Measurements from ENCODE around the gene ADGRA1.

DNA sequence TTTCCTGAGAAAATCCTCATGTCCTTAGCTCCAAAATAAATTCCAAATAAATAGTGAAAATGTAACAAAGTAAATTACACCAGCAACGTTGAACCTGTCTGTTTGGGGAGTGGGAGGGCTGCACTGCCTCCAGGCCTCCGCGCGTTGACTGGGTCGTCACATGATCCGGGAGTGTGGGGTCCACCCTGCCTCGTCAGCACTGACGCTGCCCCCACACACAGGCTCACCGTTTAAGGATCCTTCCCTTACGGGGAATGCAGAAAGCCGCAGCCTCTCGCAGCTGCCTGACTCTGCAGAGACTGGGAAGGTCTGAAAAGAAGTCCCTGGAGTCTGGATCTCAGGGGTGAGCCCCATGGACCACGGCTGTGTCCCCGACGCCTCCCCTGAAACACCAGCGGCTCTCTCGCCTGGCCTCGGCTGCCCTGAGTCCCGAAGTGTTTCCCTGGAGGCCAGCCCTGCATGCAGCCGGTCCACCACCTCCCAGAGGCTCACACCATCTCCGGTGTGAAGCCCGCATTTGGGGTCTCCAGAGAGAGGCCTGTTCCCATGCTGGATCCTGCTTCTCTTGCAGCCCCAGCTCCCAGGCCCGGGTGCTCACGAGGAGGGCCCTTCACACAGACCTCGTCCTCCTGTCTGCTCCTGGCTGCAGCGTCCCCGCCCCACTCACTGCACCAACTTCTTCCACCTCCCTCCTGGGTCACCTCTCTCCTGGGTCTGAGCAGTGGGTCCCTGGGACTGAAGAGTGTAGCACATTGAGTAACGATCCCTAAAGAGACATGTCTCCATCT lies 49.5 kb upstream of the ADGRA1 start:
- TF ChIP-seq EZH2 (IDR thresholded peaks at IDR 0.05; ENCODE audit: borderline replicate concordance, low read depth, low read length, severe bottlenecking) (no peak), POLR2AphosphoS5 (IDR thresholded peaks at IDR 0.05; ENCODE audit: insufficient read depth, low read depth, low read length) (no peak), POLR2A (IDR thresholded peaks at IDR 0.05; ENCODE audit: low read depth, low read length) (no peak), FOS (IDR thresholded peaks at IDR 0.05; ENCODE audit: borderline replicate concordance, insufficient read depth, low read length) (no peak), JUN (IDR thresholded peaks at IDR 0.05; ENCODE audit: borderline replicate concordance, insufficient read depth, insufficient read length, low read depth) (no peak), MYC (IDR thresholded peaks at IDR 0.05; ENCODE audit: low read depth, low read length) (no peak)
- TF ChIP-seq, protein P1, sequence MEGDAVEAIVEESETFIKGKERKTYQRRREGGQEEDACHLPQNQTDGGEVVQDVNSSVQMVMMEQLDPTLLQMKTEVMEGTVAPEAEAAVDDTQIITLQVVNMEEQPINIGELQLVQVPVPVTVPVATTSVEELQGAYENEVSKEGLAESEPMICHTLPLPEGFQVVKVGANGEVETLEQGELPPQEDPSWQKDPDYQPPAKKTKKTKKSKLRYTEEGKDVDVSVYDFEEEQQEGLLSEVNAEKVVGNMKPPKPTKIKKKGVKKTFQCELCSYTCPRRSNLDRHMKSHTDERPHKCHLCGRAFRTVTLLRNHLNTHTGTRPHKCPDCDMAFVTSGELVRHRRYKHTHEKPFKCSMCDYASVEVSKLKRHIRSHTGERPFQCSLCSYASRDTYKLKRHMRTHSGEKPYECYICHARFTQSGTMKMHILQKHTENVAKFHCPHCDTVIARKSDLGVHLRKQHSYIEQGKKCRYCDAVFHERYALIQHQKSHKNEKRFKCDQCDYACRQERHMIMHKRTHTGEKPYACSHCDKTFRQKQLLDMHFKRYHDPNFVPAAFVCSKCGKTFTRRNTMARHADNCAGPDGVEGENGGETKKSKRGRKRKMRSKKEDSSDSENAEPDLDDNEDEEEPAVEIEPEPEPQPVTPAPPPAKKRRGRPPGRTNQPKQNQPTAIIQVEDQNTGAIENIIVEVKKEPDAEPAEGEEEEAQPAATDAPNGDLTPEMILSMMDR (IDR thresholded peaks at IDR 0.05; ENCODE audit: extremely low read depth in 1 of 2, insufficient read depth in 1 of 2, low read depth in 1 of 2, low read length in 2 of 2): no peak
- TF ChIP-seq, protein P2, sequence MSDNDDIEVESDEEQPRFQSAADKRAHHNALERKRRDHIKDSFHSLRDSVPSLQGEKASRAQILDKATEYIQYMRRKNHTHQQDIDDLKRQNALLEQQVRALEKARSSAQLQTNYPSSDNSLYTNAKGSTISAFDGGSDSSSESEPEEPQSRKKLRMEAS (IDR thresholded peaks at IDR 0.05; ENCODE audit: insufficient read depth, insufficient read length): no peak
